GM23338 (cell line): ENCODE measurements around the gene MAD1L1.

Source experiments
- POLR2AphosphoS5 ChIP-seq: IDR thresholded peaks from 2 replicates; pipeline ENCODE4 v1.6.1; 2016; ENCODE audit warnings: antibody characterized with exemption, low read depth
- TF ChIP-seq, protein P1 (sequence below), 2 experiments: fragments of 200-600 bp in 1 of 2; sonication (generic) in 1 of 2; conservative IDR thresholded peaks; 2 replicates each; pipeline versions ENCODE4 v1.5.1 to v1.6.1; 2016 to 2017; ENCODE audit warnings: antibody characterized with exemption in 2 of 2, low read depth in 2 of 2, mild to moderate bottlenecking in 2 of 2, moderate library complexity in 1 of 2
- TF ChIP-seq, protein P2 (sequence below): IDR thresholded peaks from 2 replicates; pipeline ENCODE4 v1.6.1; 2016; ENCODE audit warnings: antibody characterized with exemption

DNA sequence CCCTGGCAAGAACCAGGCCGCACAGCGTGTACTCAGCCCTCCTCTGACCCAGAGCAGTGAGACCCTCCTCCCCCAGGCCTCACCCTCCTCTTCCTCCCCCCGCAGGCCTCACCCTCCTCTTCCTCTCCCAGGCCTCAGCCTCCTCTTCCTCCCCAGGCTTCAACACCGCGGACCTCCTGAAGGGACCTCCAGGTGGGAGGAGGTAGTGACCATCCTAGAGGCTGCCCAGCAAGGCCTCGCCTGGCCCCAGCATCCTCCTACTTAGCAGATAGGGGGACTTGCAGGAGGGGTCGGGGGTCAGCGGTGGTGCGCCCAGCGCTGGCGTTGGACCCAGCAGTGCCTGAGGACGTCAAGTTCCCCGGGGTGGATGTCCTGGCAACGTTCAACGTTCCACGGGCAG lies 291.9 kb downstream of the MAD1L1 start:
- TF ChIP-seq, protein P1, sequence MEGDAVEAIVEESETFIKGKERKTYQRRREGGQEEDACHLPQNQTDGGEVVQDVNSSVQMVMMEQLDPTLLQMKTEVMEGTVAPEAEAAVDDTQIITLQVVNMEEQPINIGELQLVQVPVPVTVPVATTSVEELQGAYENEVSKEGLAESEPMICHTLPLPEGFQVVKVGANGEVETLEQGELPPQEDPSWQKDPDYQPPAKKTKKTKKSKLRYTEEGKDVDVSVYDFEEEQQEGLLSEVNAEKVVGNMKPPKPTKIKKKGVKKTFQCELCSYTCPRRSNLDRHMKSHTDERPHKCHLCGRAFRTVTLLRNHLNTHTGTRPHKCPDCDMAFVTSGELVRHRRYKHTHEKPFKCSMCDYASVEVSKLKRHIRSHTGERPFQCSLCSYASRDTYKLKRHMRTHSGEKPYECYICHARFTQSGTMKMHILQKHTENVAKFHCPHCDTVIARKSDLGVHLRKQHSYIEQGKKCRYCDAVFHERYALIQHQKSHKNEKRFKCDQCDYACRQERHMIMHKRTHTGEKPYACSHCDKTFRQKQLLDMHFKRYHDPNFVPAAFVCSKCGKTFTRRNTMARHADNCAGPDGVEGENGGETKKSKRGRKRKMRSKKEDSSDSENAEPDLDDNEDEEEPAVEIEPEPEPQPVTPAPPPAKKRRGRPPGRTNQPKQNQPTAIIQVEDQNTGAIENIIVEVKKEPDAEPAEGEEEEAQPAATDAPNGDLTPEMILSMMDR (conservative IDR thresholded peaks at IDR 0.05; ENCODE audit: low read depth in 2 of 2), result no peak
- TF ChIP-seq, protein P2, sequence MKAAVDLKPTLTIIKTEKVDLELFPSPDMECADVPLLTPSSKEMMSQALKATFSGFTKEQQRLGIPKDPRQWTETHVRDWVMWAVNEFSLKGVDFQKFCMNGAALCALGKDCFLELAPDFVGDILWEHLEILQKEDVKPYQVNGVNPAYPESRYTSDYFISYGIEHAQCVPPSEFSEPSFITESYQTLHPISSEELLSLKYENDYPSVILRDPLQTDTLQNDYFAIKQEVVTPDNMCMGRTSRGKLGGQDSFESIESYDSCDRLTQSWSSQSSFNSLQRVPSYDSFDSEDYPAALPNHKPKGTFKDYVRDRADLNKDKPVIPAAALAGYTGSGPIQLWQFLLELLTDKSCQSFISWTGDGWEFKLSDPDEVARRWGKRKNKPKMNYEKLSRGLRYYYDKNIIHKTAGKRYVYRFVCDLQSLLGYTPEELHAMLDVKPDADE, result no peak
- TF ChIP-seq POLR2AphosphoS5, result no peak
